GM20431 (cell line): Measurements from ENCODE around the gene FGF19.

Experiments used
- in situ Hi-C: fragments of 300-500 bp; cut with MseI, MboI; formaldehyde crosslinking; loops from one replicate; pipeline ENCODE4 v1.15.0; 2020; ENCODE audit warnings: low sequenced_read_pairs; ENCODE audit not compliant: unreplicated experiment

FGF19 gene

DNA sequence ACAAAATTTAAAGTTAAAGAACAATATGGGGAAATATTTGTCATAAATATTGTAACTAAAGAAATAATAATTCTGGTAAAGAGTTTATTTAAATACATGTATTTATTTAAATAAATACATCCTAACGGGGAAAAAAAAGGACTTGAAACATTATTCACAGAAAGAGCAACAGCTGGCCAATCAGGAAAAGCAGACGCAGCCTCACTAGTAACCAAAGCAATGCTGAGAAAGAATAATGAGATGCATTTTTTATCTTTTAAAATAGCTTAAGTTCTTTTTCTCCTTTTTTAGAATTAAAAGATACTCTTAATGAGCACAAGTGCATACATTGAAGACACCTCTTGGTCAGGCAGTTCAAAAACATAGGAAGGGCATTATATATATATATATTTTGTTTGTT lies 26.1 kb downstream of the FGF19 start:
- in situ Hi-C loops: loop anchor here (25.0 kb wide), 1 partner anchor 510 kb away; no protein-coding TSS in a partner anchor

DNA sequence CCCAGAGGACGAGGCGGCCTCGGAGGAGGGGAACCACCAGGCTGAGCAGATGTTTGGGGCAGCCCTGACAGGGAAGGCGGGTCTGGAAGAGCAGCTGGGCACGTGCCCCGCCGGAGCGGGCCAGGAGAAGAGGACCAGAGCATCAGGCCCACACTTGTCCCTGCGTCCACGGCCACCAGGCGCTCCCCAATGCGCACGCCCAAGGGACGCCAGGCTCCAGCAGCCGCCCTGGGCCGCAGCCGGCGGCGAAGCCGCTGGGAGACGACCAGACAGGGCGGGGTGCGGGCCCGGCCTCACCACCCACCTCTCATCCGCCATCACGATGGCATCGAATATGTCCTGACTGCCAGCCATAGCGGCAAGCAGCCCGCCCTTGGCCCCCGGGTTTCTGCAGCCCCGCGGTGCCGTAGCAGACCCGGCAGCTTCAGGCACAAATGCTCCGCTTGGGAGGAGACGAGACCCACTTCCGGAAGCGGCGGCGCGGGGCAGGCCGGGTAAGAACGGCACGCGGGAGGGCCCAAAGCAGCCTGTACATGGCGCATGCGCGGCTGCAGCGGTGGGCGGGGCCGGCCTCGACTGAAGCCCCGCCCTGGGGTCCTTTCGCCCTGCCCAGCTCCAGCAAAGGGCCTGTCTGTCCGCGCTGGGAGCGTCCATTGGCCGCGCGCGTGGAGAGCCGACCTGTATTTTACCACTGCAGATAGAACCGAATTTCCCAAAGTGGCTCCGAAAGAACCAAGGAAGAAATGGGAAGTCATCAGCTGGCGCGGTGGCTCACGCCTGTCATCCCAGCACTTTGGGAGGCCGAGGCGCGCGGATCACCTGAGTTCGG lies 28.7 kb downstream of the FGF19 start, which contains the start of gene LTO1:
Gene LTO1, minus strand, starts transcription at position 468 of the 829 bp plus-strand sequence. Its CDS starts 114 bp downstream, at position 354.
- in situ Hi-C loops: loop anchor here (25.0 kb wide), 1 partner anchor 512 kb away; no protein-coding TSS in a partner anchor

DNA sequence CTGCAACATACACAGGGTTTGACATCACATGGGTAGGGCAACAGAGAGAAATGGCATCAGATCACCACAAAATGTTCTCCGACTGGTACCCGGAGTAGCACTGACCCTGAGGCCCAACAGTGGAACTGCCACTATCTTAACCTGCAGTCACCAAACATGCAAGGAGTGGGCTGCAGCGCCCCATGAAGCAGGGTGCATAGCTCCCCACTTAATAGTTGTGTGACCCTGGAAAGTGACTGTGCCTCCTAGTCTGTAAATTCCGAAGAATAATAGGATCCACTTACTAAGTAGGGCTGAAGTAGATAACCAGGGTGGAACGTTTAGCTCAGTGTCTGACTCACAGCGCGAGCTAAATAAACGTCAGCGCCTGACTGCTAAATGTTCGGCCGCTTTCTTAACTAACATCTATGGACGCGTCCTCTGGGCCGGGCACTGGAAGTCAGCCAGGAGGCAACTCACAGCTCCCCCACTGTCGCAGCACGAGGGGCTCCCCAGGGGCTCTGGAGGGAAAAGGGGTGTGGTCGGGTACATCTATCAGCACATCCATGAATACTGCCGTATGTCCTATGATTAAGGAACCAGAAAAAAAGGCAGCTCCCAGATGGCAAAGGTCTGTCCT lies 29.4 kb downstream of the FGF19 start:
- in situ Hi-C loops: no loop called here

DNA sequence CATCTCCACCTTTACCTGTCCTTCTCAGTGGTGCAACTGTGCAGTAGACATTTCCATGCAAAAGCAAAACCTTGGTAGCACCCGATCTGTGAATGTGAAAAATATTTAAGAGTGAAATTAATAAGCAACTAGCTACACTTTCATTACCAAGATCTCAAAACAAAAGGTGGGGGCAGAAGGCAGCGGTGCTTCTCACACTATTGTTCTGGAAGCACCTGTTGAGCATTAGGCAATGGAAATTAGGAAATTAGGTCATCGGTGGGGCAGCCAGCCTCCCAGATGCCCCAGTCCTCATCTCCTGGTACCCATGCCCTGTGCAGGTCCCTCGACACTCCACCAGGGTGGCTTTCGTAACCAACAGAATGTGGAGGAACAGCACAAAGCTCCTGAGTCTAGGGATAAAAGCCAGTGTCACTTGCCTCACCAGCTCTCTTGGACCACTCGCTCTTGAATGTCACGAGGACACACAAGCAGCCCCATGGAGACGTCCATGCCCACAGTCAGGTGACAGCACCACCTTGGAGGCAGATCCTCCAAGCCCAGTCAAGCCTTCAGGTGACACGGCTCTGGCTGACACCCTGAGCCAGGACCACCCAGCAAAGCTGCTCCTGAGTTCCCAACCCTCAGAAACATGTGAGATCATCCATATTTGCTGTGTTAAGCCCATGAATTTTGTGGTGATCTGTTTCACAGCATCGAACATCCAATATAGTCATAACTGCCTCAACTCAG lies 31.9 kb downstream of the FGF19 start:
- in situ Hi-C loops: no loop called here

DNA sequence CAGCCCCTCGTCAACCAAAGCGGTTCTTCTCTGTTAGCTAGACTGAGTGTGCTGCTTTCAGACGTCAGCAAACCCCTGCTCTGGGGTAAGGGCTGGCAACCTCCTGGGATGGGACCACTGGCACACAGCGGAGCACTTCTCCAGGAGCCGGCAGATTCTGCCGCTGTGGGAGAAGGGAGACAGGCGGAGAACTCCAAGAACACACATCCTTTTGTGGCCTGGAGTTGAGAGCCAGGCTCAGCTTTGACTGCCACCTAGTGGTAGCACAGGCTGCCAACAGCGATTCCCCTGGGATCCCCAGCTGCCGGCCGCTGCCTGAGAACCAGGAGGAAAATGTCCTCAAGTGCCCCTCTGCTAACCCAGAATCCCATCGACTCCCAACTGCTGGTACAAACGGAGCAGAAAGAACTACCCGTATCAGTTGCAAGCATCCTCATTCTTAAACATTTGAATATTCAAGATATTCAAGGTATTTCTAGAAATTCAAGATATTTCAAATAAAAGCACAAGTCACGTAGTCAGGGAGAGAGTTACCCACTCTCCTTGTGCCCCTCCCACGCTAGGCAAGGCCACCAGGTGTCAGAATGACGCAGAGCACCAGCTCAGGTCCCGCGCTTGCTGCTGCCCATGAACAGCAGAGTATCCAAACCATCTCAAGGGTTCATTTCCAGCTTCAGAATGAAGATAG lies 33.5 kb downstream of the FGF19 start:
- in situ Hi-C loops: no loop called here

DNA sequence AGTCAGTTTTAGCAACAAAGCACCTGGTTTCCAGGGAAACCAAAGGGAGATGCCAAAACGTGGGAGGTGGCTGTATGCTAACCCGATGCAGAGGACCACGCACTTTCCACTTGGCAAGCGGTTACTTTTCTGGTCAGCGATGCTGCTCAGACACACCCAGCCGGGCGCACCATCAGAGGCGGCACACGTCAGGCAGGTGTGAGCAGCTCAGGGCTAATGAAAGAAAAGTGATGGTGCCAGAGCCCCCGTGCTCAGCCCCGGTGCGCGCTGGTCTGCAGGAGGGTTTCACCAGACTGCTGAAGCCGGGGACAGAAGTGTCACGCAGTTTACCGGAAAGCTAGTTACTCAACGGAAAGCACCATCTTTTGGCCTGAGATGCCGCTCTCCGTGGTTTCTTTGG lies 34.3 kb downstream of the FGF19 start:
- in situ Hi-C loops: no loop called here

DNA sequence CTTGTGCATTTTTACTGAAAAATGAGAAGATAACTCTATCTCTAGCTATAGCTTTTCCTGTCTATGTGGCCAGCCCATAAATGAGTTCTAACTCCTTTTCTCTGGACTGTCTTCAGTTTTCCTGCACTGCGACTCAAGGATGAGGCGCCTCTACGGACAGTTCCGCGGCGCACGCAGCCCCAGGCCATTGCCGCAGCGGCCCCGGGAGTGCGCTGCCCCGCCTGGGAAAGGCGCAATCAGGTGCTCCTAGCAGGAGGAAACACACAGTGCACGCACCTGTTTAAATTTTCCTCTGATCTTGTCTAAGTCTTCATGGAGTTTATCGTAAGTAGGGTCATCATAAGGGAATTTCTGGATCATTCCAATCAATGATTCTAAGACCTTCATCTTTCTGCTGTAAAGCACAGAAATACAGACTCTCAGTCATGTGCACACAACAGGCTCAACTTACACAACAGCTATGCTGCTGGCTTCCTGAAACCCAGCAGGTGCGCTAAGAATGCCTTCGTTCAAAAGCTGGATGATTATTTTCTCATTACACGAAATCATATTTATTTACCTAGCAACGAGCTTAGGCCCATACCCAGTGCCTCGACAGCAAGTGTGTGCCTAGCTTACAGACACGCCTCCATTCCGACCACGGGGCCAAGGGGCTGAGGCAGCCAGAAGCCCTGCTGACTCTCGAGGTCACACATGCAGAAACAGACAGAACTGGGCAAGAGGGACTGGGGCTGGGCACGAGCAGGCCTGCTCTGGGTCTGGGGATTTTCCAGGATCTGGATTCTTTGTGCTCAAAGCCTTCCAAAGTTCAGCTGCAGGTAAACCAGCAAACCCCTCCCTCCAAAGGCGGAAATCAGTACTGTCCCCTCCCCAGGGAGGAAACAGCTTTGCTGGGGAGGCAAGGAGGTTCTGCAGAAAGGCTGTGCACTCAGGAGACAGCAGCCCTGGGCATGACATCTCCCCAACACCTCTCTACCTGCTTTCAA lies 35.9 kb downstream of the FGF19 start:
- in situ Hi-C loops: no loop called here

DNA sequence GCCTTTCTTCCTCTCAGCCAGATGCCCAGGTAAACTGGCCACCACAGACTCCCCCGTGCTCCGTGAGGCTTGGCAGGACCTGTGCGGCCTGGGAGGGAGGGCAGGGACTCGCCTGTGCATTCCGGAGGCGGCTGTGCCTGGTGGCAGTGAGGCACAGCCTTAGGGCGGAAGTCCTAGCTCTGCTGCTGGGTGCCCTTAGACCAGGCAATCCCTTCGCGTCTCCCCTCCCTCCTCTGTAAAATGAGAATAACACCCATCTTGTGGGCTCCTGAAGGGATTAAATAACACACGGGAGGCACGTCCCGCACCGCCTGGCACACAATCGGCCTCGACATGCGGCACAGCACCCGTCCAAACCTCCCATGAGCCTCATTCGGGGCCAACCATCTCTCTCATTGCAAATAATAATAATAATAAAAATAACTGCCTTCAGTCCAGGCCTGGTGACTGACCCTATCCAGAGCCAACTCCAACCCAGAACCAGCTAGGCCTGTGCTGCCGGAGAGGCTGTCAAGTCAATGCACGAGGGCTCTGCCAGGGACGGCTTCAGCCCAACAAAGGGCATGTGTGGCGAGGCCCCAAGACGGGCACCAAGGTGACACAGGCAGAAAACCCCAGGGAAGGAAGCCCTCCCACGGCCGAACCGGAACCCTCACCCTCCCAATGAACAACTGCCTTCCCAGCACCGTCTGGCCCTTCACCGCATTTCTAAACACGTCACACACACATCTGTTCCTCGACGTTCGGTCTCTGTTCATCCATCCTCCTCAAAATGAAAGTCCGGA lies 36.9 kb downstream of the FGF19 start:
- in situ Hi-C loops: no loop called here

DNA sequence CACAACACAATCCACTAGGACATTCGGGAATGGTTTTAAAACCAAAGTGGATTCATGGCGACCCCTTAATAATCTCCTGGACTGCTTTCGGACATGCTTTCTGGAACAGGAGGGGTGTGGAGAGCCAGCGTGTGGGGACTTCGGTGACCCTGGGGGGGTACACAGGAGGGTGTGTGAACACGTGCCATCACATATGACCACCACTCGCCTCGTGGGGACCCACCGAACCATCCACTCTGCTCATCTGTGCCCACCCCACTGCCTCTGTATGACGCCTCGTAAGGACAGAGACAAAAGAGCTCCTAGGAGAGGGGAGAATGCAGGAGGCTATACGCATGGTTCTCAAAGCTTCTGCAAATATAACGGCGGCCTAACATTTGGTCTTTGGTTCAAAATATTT lies 37.6 kb downstream of the FGF19 start:
- in situ Hi-C loops: no loop called here

DNA sequence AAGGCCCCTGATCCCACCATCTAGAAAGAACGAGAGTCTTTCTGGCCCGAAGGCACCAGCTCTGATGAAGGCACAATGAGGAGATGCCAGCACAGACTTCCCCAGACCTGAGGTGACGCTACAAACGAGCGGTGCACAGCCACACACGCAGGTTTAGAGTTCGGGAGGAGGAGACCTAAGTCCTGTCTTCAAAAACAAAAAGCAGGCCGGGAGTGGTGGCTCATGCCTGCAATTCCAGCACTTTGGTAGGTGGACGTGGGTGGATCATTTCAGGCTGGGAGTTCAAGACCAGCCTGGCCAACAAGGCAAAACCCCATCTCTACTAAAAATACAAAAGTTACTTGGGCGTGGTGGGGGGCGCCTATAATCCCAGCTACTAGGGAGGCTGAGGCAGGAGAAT lies 38.2 kb downstream of the FGF19 start:
- in situ Hi-C loops: no loop called here

DNA sequence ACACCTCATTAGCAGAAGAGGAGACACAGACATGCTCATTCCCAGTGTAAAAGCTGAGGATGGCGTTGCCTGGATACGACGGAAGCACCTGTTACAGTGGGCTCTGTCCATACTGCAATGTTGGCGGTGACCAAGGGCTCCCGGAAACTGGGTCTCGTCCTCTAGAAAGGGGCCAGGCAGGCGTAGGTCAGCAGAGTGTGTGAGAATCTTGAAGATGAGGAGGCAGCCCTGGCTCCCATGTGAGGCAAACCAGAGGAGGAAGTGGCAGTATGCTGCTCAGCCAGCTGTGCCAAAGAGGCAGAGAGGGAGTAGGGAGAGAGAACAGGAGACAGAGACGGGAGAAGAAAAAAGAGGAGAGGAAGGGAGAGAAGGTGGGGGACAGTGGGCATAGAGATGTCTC lies 38.9 kb downstream of the FGF19 start:
- in situ Hi-C loops: no loop called here

DNA sequence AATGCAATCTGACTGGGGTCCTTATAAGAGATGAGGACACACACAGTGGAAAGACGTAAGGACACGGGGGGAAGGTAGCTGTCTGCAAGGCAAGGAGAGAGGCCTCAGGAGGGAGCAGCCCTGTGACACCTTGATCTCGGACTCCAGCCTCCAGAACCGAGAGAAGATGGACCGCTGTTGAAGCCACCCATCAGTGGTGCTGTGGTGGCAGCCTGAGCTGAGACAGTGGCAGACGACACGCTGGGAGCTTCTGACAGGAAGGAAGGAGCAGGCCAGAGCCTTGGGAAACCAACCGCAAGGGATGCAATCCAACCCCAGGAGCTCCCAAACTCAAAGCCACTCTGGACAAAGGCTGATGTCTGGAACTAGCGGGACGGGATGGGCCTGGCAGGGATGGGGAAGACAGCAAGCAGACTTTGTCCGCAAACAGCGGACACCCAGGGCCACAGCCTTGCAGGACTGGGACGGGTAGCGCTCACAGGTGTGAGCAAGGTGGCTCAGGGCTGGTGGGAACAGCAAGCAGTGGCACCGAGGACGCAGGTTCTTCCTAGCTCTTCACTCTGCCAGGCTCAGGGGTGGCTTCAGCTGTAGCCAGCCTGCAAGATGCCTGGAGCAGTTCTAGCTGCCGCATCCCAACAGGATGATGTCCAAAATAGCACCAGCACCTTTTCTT lies 39.6 kb downstream of the FGF19 start:
- in situ Hi-C loops: no loop called here

DNA sequence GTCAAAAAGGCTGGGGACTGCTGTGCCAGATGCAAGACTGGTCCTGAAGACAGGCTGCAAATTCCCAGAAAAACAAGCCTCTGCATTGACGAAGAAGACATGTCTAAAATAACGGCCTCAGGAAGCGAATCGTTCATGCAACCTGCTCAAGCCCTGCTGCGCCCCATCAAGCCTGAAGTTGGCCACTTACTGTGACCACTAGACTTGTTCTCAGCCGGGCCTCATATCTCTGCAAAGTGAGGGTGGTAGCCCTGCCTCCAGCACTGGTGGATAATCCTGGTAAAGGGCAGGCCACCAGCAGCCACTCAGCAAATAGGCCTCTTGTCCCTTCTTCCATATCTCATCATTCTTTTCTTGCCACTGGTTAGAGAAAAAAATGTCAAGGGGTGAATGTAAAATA lies 40.5 kb downstream of the FGF19 start:
- in situ Hi-C loops: no loop called here

DNA sequence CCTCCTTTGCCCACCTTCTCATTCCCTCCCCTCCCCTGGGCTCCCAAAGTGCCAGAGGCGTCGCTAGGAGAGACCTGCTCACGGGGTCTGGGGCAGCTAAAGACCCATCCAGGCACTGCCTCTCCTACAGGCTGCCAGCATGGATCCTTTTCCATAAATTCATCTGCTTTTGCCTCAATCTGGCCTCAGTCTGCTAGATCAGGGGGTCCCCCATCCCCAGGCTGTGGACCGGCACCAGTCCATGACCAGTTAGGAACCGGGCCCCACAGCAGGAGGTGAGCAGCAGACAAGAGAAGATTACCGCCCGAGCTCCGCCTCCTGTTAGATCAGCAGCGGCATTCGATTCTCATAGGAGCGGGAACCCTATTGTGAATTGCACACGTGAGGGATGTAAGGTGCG lies 41.0 kb downstream of the FGF19 start:
- in situ Hi-C loops: no loop called here

DNA sequence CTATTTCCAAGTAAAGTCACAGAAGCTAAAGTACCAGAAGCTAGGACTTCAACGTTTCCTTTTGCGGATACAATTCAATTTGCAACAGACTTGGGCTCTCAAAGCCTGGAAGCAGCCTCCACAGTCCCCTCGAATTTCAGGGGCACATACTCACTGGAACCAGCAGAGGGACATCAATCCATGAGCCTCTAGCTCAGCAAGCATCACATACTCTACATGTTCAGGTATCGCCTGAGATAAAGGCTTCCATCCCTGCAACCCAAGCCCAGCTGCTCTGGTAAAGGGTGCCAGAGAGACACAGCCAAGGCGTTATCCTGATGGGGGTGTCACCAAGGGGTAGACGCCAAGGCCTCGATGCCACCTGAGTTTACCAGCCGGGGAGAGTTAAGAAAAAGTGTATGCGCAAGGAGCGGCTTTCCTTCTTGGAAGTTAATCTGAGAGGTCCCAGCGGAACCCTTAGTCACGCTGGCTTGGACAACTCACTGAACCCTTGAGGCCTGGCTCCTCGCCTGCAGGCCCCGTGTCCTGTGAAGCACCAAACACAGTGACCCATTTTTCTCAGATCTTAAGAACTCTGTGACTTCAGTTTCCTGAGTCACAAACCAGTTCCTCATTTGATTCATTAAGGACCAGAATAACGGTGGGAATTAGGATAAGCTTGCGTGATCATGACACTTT lies 41.7 kb downstream of the FGF19 start:
- in situ Hi-C loops: no loop called here

DNA sequence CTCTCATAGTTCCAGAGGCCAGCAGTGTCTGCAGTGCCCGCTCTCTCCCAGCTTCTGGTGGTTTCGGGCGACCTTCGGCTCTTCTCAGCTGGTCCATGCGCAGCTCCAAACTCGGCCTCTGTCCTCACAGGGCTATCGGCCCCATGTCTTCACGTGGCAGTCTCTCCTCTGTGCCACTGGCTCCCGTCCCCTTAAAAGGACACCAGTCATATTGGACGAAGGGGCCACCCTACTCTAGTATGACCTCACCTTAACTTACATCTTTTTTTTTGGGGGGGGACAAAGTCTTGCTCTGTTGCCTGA lies 42.5 kb downstream of the FGF19 start:
- in situ Hi-C loops: no loop called here

DNA sequence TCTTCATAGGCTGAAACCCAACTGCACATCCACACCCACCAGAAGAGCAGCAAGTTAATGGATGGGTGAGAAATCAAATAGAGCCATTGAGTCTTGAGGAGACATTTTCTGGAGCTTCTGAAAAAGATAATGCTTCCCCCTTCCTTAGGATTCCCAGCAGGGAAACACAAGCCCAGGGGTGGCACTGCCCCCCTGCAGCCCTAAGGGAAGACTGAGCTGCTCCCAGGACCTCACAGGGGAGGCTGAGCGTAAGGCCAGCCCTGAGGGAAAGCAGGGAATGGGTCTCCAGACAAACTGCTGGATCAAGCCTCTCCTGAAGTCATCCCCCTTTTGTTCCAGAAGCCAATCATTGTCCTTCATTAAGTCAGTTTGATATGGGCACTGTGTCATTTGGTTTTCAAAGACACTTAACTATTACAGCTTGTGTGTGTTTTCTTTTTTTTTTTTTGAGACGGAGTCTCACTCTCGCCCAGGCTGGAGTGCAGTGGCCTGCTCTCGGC lies 43.8 kb downstream of the FGF19 start:
- in situ Hi-C loops: no loop called here
